ENCODE measurements around the gene CES5A. TPM values are rescaled to one million over a fixed set of nuclear protein-coding genes. Genes with fewer than 3 reads are reported as not detected.
A peak's percentile ranks its signal among the peaks of the same experiment; 100 is the strongest.

Gene CES5A
- total RNA-seq, 4 donors from 2014 or later, result not detected

DNA sequence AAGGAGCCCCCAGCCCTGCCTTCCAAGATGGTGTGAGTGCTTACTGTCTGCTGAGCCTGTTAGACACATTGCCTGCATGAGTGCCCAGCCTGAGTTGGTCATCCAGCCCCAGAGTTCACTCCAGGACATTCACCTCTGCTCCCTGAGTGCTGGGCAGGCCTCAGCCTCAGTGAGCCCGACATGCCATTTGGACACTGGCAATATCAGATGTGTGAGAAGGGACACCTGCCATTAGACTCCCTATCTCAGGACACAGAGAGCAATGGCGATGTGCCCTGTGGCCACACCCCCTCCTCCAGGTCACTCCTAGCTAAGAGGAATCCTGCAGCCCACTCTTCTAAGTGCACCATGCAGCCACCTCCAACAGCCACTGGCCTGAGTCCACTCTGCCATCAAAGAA, 34.7 kb upstream of the CES5A start:
- TF ChIP-seq CTCF (IDR thresholded peaks at IDR 0.05) (no peak), POLR2A (IDR thresholded peaks at IDR 0.05; ENCODE audit: low read depth) (no peak), POLR2AphosphoS5 (IDR thresholded peaks at IDR 0.05) (no peak), EP300 (IDR thresholded peaks at IDR 0.05) (no peak)
- H3K4me1 ChIP-seq, result no peaks in the 10 kb centered on the region
- H3K9me3 ChIP-seq, result peaks cover 0 to 8% (median 4%) of the 10 kb centered on the region in 4 donors
- H3K4me3 ChIP-seq, result no peak overlapping the region
- intact Hi-C loops (cut with DNase I), result no loop called here
- DNase-seq (ENCODE audit: extremely low spot score), result peak; percentile 90
- peaks cover 0 to 29% (median 0%) of the 10 kb centered on the region in 4 donors for H3K27me3 ChIP-seq
- H3K27ac ChIP-seq (replicated peaks in 1 of 4), result no peak overlapping the region
- H3K36me3 ChIP-seq, result no peaks in the 10 kb centered on the region
- WGBS, result 75% methylated on average over 1 of the region's 2 CpGs

DNA sequence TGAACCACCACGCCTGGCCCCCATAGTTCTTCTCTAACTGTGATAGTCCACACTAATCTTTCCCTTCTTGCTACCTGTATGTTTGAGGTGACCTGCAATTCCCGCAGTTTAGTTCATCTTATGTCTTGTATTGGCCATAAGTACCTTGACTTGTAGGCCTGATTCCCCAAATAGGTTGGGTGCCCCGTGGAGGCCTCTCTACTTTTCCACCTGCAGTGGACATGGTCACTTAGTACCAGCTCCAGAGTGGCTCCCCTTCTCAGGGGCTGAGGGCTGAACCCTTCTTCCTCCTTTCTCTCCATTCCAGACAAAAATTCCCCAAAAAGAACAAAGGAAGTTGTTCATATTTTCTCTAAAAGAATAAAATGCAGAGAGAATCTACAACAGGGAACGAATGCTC, 33.5 kb upstream of the CES5A start:
- no peak for TF ChIP-seq POLR2AphosphoS5 (IDR thresholded peaks at IDR 0.05)
- TF ChIP-seq POLR2A (IDR thresholded peaks at IDR 0.05; ENCODE audit: low read depth), result no peak
- TF ChIP-seq CTCF (IDR thresholded peaks at IDR 0.05), result no peak
- TF ChIP-seq EP300 (IDR thresholded peaks at IDR 0.05), result no peak
- H3K4me3 ChIP-seq, result no peak overlapping the region
- H3K27me3 ChIP-seq, result peaks cover 0 to 29% (median 0%) of the 10 kb centered on the region in 4 donors
- H3K36me3 ChIP-seq, result no peaks in the 10 kb centered on the region
- no peak overlapping the region for H3K27ac ChIP-seq (replicated peaks in 1 of 4)
- peak; percentile 47 for DNase-seq (ENCODE audit: extremely low spot score)
- H3K9me3 ChIP-seq, result peaks cover 0 to 11% (median 9%) of the 10 kb centered on the region in 4 donors
- WGBS, result 80% methylated on average over 4 of the region's 4 CpGs
- H3K4me1 ChIP-seq, result no peaks in the 10 kb centered on the region
- intact Hi-C loops (cut with DNase I), result no loop called here

DNA sequence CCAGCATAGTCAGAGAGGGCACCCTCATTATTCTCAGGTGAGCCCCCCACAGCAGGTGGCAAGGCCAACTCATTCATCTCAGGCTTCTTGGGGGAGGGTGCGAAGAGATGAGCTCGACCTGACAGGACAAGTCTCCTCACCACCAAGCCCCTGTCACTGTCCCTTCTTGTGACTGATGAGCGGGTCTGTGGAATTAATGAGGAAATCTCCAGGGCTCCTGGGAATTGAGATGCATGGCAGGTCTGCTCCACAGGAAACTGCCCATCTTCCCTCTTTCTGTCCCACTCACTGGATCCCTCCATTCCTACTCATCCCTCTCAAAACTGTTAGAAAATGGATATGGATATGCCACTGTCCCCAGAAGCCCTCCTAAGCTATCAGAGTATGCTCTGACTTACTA, 32.5 kb upstream of the CES5A start:
- WGBS, result 69% methylated on average over 3 of the region's 3 CpGs
- Histone ChIP-seq H3K9me3 (peaks cover 0 to 18% (median 10%) of the 10 kb centered on the region in 4 donors), H3K4me1 (no peaks in the 10 kb centered on the region), H3K36me3 (no peaks in the 10 kb centered on the region), H3K27me3 (peaks cover 0 to 29% (median 0%) of the 10 kb centered on the region in 4 donors), H3K4me3 (no peak overlapping the region), H3K27ac (replicated peaks in 1 of 4) (no peak overlapping the region)
- no peak for DNase-seq (ENCODE audit: extremely low spot score)
- TF ChIP-seq EP300 (IDR thresholded peaks at IDR 0.05) (no peak), POLR2AphosphoS5 (IDR thresholded peaks at IDR 0.05) (no peak), POLR2A (IDR thresholded peaks at IDR 0.05; ENCODE audit: low read depth) (no peak), CTCF (IDR thresholded peaks at IDR 0.05) (no peak)
- intact Hi-C loops (cut with DNase I), result no loop called here

- DNase-seq (ENCODE audit: extremely low spot score), result peak; percentile 60
These were observed 30.9 kb upstream of the CES5A start for GRCh38 chr16:55906123-55906522.

More at GRCh38 chr16:55906123-55906522, 30.9 kb upstream of the CES5A start:
- TF ChIP-seq POLR2A (IDR thresholded peaks at IDR 0.05; ENCODE audit: low read depth), result no peak
- no peak for TF ChIP-seq EP300 (IDR thresholded peaks at IDR 0.05)
- no peak for TF ChIP-seq POLR2AphosphoS5 (IDR thresholded peaks at IDR 0.05)
- no peak for TF ChIP-seq CTCF (IDR thresholded peaks at IDR 0.05)
- peaks cover 0 to 29% (median 0%) of the 10 kb centered on the region in 4 donors for H3K27me3 ChIP-seq
- intact Hi-C loops (cut with DNase I), result no loop called here
- 40% methylated on average over 6 of the region's 6 CpGs for WGBS
- no peak overlapping the region for H3K27ac ChIP-seq (replicated peaks in 1 of 4)
- peaks cover 0 to 18% (median 10%) of the 10 kb centered on the region in 4 donors for H3K9me3 ChIP-seq
- no peak overlapping the region for H3K4me3 ChIP-seq
- H3K4me1 ChIP-seq, result no peaks in the 10 kb centered on the region
- H3K36me3 ChIP-seq, result no peaks in the 10 kb centered on the region
